GM21528 (cell line): ENCODE results near the gene KIFBP.
"Not testable (repeated sequence)": the region's sequence is repeated elsewhere in the genome, so short reads cannot be mapped to it uniquely, and the experiment has no call there.

Experiments used
- ATAC-seq: cut with Tn5 transposase; IDR thresholded peaks from one replicate; pipeline ENCODE4 v1.9.1; 2021; ENCODE audit warnings: mild to moderate bottlenecking, moderate library complexity; ENCODE audit not compliant: unreplicated experiment, low FRiP score

The KIFBP gene, protein sequence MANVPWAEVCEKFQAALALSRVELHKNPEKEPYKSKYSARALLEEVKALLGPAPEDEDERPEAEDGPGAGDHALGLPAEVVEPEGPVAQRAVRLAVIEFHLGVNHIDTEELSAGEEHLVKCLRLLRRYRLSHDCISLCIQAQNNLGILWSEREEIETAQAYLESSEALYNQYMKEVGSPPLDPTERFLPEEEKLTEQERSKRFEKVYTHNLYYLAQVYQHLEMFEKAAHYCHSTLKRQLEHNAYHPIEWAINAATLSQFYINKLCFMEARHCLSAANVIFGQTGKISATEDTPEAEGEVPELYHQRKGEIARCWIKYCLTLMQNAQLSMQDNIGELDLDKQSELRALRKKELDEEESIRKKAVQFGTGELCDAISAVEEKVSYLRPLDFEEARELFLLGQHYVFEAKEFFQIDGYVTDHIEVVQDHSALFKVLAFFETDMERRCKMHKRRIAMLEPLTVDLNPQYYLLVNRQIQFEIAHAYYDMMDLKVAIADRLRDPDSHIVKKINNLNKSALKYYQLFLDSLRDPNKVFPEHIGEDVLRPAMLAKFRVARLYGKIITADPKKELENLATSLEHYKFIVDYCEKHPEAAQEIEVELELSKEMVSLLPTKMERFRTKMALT

DNA sequence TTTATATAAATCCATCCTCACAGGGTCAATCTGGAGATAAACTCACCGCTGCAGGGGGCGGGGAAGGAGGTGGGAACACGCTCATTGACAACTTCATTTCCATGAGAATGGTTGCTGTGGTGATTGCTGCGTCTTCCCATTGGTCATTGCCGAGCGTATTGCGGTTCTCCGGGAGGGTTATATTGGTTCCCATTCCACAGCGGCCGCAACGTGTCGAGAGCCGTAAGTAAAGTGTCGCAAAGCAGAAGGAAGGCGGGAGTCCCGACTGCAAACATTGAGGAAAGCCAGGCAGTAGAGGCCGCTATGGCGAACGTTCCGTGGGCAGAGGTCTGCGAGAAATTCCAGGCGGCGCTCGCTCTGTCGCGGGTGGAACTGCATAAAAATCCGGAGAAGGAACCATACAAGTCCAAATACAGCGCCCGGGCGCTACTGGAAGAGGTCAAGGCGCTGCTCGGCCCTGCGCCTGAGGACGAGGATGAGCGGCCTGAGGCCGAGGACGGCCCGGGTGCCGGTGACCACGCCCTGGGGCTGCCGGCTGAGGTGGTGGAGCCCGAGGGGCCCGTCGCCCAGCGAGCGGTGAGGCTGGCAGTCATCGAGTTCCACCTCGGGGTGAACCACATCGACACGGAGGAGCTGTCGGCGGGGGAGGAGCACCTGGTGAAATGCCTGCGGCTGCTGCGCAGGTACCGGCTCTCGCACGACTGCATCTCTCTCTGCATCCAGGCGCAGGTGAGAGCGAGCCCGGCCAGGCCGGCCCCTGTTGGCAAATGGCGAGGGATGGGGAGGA lies at the start of gene KIFBP:
Gene KIFBP, plus strand, starts transcription at position 274 of the 787 bp plus-strand sequence. Its CDS starts 30 bp downstream, at position 304.
- ATAC-seq: peak; percentile 81

DNA sequence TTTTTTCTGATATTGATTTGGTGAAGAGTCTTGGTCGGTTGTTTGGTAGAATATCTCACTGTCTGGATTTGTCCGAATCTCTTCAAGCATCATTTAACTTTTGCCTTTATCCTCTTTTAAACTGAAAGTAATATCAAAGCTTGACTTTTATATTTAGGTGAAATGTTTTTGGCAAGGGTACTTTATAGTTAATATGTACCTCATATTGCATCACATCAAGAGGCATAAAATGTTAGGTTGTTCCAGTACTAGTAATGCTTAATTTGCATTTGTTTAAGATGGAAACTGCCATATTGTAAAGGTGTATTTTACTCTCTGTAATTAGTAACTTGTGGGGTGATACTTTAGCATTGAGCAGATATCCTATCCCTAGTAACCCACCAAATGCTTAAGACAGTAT lies 49.7 kb upstream of the KIFBP start:
- ATAC-seq: no peak

DNA sequence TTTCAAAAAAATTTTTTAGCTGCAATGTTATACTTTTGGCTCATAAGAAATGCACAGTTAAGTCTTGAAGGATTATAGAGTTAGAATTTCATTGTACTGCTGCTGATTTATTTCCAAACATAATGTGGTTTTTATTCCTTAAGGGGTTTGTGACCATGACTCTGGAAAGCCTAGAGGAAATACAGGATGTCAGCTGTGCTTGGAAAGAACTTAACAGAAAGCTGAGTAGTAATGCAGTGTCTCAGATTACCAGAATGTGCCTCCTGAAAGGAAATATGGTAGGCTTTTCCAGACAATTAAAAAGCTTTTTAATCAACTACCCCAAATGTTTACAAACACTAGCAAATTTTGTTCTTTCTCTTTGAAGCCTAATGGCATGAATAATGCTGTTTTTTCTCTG lies 47.7 kb upstream of the KIFBP start:
- ATAC-seq: not testable (repeated sequence)

DNA sequence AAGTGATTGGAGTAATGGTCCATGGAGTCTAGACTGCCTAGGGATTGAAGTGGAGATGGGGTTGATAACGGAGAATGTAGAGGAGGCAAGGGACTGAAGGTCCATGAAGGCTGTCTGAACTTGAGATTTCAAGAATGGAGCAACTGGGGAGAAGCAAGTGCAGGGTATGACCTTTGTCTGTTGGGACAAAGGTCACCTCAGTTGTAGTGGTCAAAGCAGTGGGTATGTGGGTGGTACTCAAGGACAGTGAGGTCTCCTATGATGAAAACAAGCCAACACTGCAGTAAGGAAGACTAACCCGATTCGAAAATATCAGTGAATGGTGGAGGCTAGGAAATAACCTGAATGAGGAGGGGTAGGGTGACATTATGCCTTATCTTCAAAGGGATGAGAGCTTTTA lies 38.0 kb upstream of the KIFBP start:
- ATAC-seq: no peak

DNA sequence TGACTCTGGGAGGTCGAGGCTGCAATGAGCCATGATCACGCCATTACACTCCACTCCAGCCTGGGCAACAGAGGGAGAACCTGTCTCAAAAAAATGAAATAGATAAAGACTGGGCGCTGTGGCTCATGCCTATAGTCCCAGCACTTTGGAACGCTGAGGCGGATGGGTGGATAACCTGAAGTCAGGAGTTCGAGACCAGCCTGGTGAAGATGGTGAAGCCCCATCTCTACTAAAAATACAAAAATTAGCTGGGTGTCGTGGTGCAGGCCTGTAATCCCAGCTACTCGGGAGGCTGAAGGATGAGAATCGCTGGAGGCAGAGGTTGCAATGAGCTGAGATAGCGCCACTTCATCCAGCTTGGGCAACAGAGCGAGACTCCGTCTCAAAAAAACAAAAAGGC lies 33.7 kb upstream of the KIFBP start:
- ATAC-seq: no peak

DNA sequence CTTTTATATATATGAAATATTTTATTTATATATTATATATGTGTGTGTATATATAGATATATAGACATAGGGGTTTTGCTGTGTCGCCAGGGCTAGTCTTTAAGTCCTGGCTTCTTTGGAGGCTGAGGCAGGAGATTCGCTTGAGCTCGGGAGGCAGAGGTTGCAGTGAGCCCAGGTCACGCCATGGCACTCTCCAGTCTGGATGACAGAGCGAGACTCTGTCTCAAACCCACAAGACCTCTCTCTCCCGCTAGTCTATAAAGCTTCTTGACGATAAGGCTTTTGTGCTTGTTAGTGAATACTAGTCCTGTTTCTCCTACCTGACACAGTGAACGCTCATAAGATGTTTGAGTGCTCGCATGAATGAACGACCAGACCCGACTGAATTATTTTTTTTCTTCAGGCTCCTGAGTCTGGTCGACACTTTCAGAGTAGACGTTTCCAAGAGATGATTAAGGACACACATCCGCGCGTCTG lies 33.2 kb upstream of the KIFBP start:
- peak; percentile 24 for ATAC-seq

DNA sequence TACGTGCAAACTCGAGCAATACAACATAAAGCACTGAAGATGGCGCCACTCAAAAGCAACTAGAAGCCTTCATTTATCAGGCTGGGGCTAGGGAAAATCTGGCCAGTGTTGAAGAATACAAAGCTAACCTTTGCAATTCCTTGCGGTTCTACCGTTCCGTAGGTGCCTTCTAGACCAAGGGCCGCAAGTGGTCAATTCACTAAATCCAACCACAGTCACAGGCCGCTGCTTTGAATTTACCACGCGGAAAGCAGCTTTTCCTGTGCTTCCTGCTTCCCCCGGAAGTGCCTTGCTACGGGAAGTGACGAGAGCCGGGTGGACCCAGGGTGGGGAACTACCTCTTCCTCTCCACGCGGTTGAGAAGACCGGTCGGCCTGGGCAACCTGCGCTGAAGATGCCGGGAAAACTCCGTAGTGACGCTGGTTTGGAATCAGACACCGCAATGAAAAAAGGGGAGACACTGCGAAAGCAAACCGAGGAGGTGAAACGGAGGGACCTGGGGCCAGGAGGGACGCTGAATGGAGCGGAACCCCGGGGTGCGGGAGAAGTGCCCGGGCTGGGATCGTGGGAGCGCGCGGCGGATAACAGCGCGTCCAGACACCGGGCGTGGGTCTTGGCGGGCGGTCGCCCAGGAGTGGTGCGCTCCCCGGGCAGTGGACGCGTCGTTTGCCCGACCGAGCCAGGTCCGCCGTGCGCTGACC lies 32.6 kb upstream of the KIFBP start, which contains the start of gene DDX21:
Gene DDX21, plus strand, starts transcription at position 339 of the 701 bp plus-strand sequence. Its CDS starts 56 bp downstream, at position 395.
- ATAC-seq: peak; percentile 88

DNA sequence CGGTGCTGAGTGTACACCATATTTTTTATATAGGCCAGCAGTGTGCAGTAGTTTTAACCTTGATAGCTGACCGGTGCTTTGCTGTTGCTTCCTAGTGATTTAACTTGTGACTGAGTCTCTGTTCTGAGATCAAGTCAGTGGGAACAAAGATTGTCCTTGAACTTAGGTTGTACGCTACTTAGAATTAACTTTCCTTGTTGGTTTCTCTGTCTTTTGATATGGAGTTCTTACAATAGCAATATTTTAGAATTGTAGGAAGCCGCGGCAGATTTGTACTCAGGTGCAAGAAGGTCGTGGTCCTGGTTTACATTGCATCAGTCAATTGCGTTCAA lies 31.4 kb upstream of the KIFBP start:
- no peak for ATAC-seq

DNA sequence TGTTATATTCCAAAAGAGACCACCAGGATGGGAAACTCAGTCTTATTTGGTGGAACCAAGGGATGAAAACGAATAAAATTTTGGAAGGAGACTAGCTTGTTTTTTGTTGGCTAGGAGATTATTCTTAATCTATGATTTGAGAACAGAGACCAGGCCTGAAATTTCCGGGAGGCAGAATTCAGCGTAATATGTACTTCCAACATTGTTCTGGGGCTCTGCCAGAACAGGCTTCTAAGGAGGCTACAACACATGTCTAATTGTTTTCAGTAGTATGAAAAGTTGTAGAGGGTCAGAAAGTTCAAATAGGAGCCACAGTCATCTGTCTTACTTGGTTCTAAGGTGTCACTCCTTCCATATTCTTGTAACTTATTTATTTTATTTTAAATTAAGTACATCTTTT lies 30.9 kb upstream of the KIFBP start:
- ATAC-seq: no peak

DNA sequence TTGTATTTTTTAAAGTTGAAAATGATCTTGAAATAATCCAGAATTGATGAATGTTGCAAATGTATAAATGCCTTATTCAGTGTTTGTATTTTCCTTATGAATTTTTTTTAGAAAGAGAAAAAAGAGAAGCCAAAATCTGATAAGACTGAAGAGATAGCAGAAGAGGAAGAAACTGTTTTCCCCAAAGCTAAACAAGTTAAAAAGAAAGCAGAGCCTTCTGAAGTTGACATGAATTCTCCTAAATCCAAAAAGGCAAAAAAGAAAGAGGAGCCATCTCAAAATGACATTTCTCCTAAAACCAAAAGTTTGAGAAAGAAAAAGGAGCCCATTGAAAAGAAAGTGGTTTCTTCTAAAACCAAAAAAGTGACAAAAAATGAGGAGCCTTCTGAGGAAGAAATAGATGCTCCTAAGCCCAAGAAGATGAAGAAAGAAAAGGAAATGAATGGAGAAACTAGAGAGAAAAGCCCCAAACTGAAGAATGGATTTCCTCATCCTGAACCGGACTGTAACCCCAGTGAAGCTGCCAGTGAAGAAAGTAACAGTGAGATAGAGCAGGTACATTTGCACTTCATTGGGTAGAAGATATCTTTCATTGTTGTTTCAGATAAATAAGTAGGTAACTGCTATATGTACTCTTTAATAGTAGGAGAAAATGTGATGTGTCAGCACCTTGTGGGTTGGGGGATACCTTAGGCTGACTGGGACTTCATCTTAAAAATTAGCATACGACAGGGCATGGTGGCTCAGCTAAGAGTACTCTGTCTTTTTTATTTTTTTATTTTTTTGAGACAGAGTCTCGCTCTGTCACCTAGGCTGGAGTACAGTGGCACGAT lies 28.7 kb upstream of the KIFBP start:
- ATAC-seq: no peak

DNA sequence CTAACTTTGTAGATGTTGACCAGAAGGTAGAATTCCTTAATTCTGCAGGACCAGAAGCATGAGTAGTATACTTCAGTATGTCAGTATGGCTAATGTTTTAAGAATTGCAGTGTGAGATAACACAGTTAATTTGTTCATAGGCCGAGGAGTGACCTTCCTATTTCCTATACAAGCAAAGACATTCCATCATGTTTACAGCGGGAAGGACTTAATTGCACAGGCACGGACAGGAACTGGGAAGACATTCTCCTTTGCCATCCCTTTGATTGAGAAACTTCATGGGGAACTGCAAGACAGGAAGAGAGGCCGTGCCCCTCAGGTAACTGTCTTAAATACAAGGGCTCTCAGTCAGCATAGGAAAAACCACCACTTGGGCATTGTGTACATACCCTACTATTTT lies 25.5 kb upstream of the KIFBP start:
- no peak for ATAC-seq

DNA sequence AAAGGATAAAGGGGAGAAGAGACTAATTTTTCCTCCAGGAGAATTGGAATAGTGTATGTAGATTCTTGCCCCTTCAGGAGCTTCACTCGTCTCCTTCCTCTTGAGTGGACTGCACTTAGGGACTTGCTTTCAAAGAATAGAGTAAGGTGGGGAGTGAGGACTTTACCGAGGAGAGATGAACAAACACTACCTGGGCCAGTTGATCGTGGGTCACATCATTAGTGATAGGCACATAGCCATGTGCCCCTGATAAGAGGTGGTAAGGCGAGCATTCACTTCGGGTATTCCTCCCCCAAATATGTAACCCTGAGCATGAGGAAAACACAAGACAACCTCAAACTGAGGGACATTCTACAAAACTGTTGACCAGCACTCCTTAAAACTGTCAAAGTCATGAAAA lies 14.6 kb upstream of the KIFBP start:
- ATAC-seq: no peak

DNA sequence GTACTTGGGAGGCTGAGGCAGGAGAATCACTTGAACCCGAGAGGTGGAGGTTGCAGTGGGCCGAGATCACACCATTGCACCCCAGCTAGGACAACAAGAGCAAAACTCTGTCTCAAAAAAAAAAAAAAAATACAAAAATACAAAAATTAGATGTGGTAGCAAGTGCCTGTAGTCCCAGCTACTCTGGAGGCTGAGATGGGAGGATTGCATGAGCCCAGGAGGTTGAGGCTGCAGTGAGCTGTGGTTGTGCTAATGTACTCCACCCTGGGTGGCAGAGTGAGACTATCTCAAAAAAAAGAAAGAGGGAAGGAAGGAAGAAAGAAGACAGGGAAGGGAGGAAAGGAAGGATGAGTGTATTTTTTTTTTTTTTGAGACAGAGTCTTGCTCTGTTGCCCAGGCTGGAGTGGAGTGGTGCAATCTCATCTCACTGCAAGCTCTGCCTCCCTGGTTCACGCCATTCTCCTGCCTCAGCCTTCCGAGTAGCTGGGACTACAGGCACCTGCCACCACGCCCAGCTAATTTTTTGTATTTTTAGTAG lies 12.6 kb upstream of the KIFBP start:
- not testable (repeated sequence) for ATAC-seq

DNA sequence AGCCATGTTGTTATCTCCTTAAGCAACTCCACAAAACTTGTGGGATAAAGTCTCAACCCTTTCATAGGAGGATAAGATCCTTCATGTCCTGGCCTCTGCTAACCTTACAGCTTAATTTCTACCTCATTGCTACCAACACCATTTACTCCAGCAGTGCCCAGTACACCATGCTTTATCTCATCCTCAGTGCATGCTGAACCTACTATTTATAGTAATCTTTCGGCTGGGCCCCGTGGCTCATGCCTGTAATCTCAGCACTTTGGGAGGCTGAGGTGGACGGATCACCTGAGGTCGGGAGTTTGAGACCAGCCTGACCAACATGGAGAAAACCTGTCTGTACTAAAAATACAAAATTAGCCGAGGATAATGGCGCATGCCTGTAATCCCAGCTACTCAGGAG lies 8.9 kb upstream of the KIFBP start:
- not testable (repeated sequence) for ATAC-seq

DNA sequence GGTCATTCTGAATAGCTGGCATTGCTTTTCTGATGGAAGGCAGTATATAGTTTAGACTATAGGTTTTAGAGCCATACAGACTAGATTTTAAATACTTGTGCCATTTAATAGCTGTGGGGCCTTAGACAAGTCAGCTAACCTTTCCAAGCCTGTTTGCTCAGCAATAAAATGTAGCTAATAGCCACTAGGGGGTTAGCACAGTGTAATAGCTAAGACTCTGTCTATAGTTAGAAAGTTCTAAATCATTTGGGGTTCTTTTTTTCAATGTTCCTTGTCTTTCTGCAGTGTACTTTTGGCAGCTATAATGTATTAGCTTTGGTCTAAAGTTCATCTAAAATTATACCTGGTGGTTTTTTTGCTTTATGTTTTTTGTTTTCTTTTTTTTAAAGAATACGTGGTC lies 7.5 kb upstream of the KIFBP start:
- ATAC-seq: no peak

DNA sequence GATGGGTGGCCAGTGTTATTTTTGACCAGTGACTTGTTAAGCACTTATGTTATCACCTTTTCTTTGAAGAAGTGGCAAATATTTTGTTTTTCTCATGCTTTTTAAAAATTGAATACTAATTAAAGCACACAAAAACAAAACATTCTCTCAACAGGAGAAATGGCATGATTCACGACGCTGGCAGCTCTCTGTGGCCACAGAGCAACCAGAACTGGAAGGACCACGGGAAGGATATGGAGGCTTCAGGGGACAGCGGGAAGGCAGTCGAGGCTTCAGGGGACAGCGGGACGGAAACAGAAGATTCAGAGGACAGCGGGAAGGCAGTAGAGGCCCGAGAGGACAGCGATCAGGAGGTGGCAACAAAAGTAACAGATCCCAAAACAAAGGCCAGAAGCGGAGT lies 6.2 kb upstream of the KIFBP start:
- no peak for ATAC-seq

DNA sequence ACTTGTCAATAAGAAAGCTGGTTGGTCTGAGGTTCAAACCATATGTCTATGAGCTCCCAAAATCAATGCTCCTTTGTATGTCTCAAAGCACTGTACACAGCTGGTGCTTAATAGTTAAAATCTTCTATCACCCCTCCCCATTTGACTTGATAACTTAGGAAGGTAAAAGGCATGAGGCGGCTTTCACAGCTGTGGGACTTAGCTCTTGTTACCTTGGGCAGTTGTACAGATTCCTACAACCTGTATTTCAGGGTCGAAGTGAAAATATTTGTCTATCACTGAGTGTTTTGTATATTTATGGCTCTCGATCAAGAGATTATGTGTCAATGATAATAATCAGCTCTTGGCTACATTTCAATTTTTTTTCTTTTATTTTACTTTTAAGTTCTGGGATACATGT lies 992 bp upstream of the KIFBP start:
- no peak for ATAC-seq

DNA sequence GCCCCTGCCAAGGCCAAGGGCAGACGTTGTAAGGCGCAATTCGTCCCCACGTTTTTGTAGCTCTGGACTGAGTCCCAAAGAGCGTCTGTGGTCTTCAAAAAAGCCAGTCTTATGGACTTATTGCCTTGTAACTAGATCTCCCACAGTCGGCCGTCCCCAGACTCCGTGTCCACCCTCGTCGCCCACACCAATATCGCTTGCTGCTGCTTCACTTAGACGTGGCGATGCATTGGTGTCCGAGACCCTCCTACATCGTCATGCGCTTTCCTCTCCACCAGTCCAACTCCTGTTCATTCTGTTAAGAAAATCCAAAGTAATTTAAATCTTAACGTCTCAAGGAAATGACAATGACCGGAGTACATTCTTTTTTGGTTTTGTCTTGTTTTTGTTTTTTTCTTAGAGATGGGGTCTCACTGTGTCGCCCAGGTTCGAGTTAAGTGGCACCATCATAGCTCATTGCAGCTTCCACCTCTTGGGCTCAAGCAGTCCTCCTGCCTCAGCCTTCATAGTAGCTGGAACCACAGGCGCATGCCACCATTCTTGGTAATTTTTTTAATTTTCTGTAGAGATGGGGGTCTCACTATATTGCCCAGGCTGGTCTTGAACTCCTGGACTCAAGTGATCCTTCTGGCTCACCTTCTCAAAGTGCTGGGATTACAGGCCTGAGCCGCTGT lies 851 bp downstream of the KIFBP start:
- ATAC-seq: peak; percentile 3
